Body of pancreas (tissue), 4 donors: ENCODE measurements around the gene FOXO6. TPM values are rescaled to one million over a fixed set of nuclear protein-coding genes. Genes with fewer than 3 reads are reported as not detected.

Experiments
- ATAC-seq: fragments of 150-250 bp; one replicate; pipeline ENCODE4 v1.9.1; 2016
- DNase-seq, 4 donors: peaks; one replicate each; pipeline ENCODE4 v3.0.0-alpha.2; 2019
- H3K27ac ChIP-seq, 4 donors: fragments of 200-600 bp; sonication (generic); 1 replicate in 3 of 4; 2 replicates in 1 of 4; pipeline versions ENCODE4 v1.5.1 to v1.6.1; 2016 to 2019; ENCODE audit warnings: mild to moderate bottlenecking in 1 of 4, mixed read lengths in 1 of 4, moderate library complexity in 1 of 4
- H3K27me3 ChIP-seq, 2 donors: fragments of 200-600 bp; sonication (generic); one replicate each; pipeline ENCODE4 v1.6.0; 2016; ENCODE audit warnings: mild to moderate bottlenecking in 1 of 2
- H3K36me3 ChIP-seq, 2 donors: fragments of 200-600 bp; sonication (generic); replicated peaks in 1 of 2; 2 replicates each; pipeline ENCODE4 v1.5.1; 2016; ENCODE audit warnings: low read depth in 2 of 2; ENCODE audit not compliant: insufficient read depth in 1 of 2
- H3K4me1 ChIP-seq: fragments of 200-600 bp; sonication (generic); one replicate; pipeline ENCODE4 v1.6.0; 2016
- H3K4me3 ChIP-seq, 2 donors: fragments of 200-600 bp; sonication (generic); 1 replicate in 1 of 2; 2 replicates in 1 of 2; pipeline ENCODE4 v1.5.1; 2016 to 2019
- H3K9me3 ChIP-seq, 3 donors: fragments of 200-600 bp; sonication (generic); 1 replicate in 2 of 3; 2 replicates in 1 of 3; pipeline ENCODE4 v1.5.1; 2016
- POLR2A ChIP-seq, 3 donors: fragments of 450-650 bp; IDR thresholded peaks; one replicate each; pipeline ENCODE4 v1.6.1; 2016; ENCODE audit warnings: antibody characterized with exemption in 3 of 3, mild to moderate bottlenecking in 2 of 3
- WGBS, 2 donors: methylation state at CpG; one replicate each; pipeline ENCODE4 v1.1.5; 2017; 5-methylcytosine and 5-hydroxymethylcytosine counted together
- intact Hi-C: fragments of 100-400 bp; cut with DNase I; formaldehyde crosslinking; loops from one replicate; pipeline ENCODE4 v1.15.1; 2023
- total RNA-seq, 2 donors: library from RNA; depleted of rRNA; stranded (reverse); fragments of >200 nt; gene quantifications; one replicate each; pipeline ENCODE4 v1.1.0, GENCODE V29; 2016
- TF ChIP-seq, protein P1 (sequence below), 7 experiments: fragments of 450-650 bp in 4 of 7; fragments of 200-600 bp in 3 of 7; sonication (generic) in 3 of 7; IDR thresholded peaks; one replicate each; pipeline ENCODE4 v1.5.1; 2016 to 2019; ENCODE audit warnings: antibody characterized with exemption in 7 of 7

FOXO6 gene
- total RNA-seq, 2 donors from 2014 or later = 1.0 to 2.3 TPM

DNA sequence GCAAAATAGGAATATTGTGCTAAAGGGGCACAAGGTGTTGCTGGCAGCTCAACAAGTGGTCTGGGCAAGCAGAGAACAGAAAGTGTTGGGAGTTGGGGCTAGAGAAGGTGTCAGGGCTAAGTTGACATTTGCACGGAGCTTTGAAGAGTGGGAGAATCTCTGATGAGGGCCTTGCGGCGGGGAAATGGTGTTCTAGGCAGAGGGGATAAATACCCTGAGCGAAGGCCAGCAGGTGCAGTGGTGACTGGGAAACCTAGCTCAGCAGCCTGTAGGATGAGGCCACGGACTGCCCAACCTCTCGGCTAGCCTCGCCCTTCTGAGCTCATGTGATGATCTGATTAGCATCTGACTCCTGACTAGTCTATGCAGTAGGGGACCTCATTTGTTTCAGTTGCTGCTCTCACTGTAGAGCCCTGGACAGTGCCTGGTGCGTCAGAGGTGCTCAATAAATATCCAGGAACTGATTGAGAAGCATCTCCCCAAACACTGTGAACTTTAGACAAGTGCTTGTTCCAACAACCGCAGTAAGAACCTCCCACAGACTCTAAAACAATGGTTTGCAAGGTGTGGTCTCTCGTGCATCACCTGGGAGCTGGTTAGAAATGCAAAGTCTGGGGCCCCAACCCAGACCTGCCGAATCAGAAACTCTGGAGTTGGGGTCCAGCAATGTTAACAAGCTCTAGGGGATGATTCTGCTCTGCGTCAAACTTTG is 1.0 kb upstream of the FOXO6 start:
- TF ChIP-seq, protein P1, sequence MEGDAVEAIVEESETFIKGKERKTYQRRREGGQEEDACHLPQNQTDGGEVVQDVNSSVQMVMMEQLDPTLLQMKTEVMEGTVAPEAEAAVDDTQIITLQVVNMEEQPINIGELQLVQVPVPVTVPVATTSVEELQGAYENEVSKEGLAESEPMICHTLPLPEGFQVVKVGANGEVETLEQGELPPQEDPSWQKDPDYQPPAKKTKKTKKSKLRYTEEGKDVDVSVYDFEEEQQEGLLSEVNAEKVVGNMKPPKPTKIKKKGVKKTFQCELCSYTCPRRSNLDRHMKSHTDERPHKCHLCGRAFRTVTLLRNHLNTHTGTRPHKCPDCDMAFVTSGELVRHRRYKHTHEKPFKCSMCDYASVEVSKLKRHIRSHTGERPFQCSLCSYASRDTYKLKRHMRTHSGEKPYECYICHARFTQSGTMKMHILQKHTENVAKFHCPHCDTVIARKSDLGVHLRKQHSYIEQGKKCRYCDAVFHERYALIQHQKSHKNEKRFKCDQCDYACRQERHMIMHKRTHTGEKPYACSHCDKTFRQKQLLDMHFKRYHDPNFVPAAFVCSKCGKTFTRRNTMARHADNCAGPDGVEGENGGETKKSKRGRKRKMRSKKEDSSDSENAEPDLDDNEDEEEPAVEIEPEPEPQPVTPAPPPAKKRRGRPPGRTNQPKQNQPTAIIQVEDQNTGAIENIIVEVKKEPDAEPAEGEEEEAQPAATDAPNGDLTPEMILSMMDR (IDR thresholded peaks at IDR 0.05) = no peak
- no peak for TF ChIP-seq POLR2A (IDR thresholded peaks at IDR 0.05)
- DNase-seq = no peak
- WGBS, 2 donors = 66 to 69% methylated on average over 12 of the region's 12 CpGs
- H3K9me3 ChIP-seq = no peaks in the 10 kb centered on the region
- ATAC-seq = no peak
- H3K4me1 ChIP-seq = peaks cover 26% of the 10 kb centered on the region
- peak overlapping the region in 2 of 4 donors; percentile 61 to 69 for H3K27ac ChIP-seq
- no peaks in the 10 kb centered on the region for H3K36me3 ChIP-seq
- H3K27me3 ChIP-seq = peaks cover 0 to 5% of the 10 kb centered on the region in 2 donors
- no peak overlapping the region for H3K4me3 ChIP-seq
- intact Hi-C loops = no loop called here

DNA sequence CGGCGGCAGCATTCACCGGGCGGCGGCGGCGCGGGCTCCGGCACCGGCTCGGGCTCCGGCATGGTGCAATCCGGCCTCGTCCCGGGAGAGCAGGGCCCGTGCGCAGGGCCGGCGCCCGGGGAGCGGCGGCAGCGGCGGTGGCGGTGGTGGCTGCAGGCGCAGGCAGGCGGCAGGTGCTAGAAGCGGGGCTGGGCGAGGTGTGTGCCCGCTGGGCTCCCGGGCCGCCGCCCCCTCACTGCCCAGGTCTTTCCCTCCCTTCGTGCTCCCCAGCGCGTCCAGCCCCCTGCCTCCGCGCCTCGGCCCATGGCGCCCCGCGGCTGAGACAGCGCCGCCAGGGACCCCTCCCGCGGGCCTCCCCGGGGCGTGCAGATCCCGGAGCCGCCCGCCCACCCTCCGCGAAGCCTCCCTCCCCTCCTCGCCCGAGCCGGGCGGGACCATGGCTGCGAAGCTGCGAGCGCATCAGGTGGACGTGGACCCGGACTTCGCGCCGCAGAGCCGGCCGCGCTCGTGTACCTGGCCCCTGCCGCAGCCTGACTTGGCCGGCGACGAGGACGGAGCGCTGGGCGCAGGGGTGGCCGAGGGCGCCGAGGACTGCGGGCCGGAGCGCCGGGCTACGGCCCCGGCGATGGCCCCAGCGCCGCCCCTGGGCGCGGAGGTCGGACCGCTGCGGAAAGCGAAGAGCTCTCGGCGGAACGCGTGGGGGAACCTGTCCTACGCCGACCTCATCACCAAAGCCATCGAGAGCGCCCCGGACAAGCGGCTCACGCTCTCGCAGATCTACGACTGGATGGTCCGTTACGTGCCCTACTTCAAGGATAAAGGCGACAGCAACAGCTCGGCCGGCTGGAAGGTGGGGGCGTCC is 492 bp downstream of the FOXO6 start:
- TF ChIP-seq, protein P1 (IDR thresholded peaks at IDR 0.05) = no peak
- no peak for TF ChIP-seq POLR2A (IDR thresholded peaks at IDR 0.05)
- DNase-seq = peak in 2 of 4 donors; percentile 35 to 40
- H3K4me3 ChIP-seq = peak overlapping the region; percentile 1 to 22
- 0 to 1% methylated on average over 5 to 106 of the region's 113 CpGs for WGBS, 2 donors
- peaks cover 0 to 5% of the 10 kb centered on the region in 2 donors for H3K27me3 ChIP-seq
- peak; percentile 22 for ATAC-seq
- peaks cover 41% of the 10 kb centered on the region for H3K4me1 ChIP-seq
- intact Hi-C loops = no loop called here
- H3K36me3 ChIP-seq = no peaks in the 10 kb centered on the region
- peak overlapping the region; percentile 18 to 69 (median 52) for H3K27ac ChIP-seq
- no peaks in the 10 kb centered on the region for H3K9me3 ChIP-seq

- H3K36me3 ChIP-seq = no peaks in the 10 kb centered on the region
- no peak overlapping the region for H3K4me3 ChIP-seq
- intact Hi-C loops = no loop called here
- no peaks in the 10 kb centered on the region for H3K9me3 ChIP-seq
- no peak overlapping the region for H3K27ac ChIP-seq
- DNase-seq (no peak), ATAC-seq (no peak)
- peaks cover 0 to 5% of the 10 kb centered on the region in 2 donors for H3K27me3 ChIP-seq
- TF ChIP-seq POLR2A (IDR thresholded peaks at IDR 0.05) = no peak
- TF ChIP-seq, protein P1 (IDR thresholded peaks at IDR 0.05) = no peak
- H3K4me1 ChIP-seq = peaks cover 46% of the 10 kb centered on the region
- 14 to 22% methylated on average over 8 to 16 of the region's 20 CpGs for WGBS, 2 donors
Measured at GRCh38 chr1:41362357-41362721, 1.1 kb downstream of the FOXO6 start.

- no peak overlapping the region for H3K4me3 ChIP-seq
- peaks cover 46% of the 10 kb centered on the region for H3K4me1 ChIP-seq
- peaks cover 0 to 5% of the 10 kb centered on the region in 2 donors for H3K27me3 ChIP-seq
- intact Hi-C loops = no loop called here
- no peaks in the 10 kb centered on the region for H3K36me3 ChIP-seq
- no peak overlapping the region for H3K27ac ChIP-seq
- WGBS, 2 donors = 79% methylated on average over 7 to 8 of the region's 8 CpGs
- TF ChIP-seq, protein P1 (IDR thresholded peaks at IDR 0.05) = no peak
- no peak for TF ChIP-seq POLR2A (IDR thresholded peaks at IDR 0.05)
- DNase-seq (no peak), ATAC-seq (no peak)
- H3K9me3 ChIP-seq = no peaks in the 10 kb centered on the region
Measured at GRCh38 chr1:41362749-41363590, 1.7 kb downstream of the FOXO6 start.
